ENCODE data around the gene NSUN7. TPM values are rescaled to one million over a fixed set of nuclear protein-coding genes. Genes with fewer than 3 reads are reported as not detected.

The NSUN7 gene
- polyA plus RNA-seq, 1 donor (not counting 4 experiments of a cell fraction or from before 2014, with no cell fraction given): 0.03 TPM

DNA sequence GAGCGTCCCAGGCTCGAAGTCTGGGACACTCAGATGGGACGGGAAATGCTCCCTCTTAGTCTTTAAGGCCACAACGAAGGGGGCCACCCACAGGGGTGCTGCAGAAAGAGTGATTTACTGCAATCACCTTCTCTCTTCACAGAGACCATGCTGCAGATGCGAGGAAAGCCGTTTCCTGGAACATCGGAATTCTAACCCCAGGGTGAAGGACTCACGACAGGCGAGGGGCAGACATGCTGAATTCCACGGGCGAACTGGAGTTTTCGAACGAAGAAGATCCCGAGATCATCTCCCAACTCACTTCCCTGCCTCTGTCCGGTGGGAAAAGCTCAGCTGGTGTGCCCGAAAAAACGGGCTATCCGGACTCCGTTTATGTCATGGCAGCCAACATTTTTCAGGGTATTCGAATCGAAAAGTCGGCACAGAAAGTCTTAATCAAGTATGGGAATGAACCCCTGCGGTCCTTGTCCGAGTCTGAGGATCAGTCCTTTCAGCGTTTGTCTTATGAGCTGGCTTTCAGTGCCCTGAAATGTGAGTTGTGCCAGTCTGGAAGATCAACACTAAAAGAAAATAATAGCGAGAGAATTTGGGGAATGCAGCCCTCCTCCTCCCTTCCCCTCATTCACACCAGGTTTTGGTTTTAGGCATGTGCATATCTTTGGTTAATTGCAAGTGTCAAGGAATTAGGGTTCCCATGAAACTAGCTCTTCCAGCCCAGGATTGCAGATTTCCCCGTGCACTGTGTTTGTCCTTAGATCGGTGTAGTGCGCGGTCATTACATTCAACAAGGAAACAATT is 905 bp downstream of the NSUN7 start:
- Histone ChIP-seq H3K9ac (ENCODE audit: control insufficient read depth, extremely low read depth, insufficient read depth, low read length) (peak overlapping the region; percentile 33), H3K79me2 (ENCODE audit: control insufficient read depth, insufficient read depth, low read length) (no peaks in the 10 kb centered on the region), H3K36me3 (ENCODE audit: control insufficient read depth in 2 of 2, extremely low read depth in 1 of 2, insufficient read depth in 2 of 2, low read length in 2 of 2) (no peaks in the 10 kb centered on the region), H4K20me1 (ENCODE audit: control insufficient read depth, extremely low read depth, insufficient read depth, low read length) (no peaks in the 10 kb centered on the region), H3K4me3 (ENCODE audit: control insufficient read depth in 2 of 3, extremely low read depth in 1 of 3, insufficient read depth in 2 of 3, low read depth in 1 of 3, low read length in 3 of 3) (peak overlapping the region; percentile 26 to 71 (median 38)), H3K9me3 (ENCODE audit: control insufficient read depth, low read depth, low read length) (no peaks in the 10 kb centered on the region), H3K4me1 (ENCODE audit: control insufficient read depth, extremely low read depth, insufficient read depth, low read length) (peaks cover 6% of the 10 kb centered on the region), H2AFZ (ENCODE audit: control insufficient read depth, low read length) (peak overlapping the region; percentile 86), H3K27me3 (ENCODE audit: control insufficient read depth, extremely low read depth, insufficient read depth, low read length) (peaks cover 33% of the 10 kb centered on the region), H3K9me1 (ENCODE audit: control insufficient read depth, extremely low read depth, insufficient read depth, low read length) (no peaks in the 10 kb centered on the region), H3K4me2 (ENCODE audit: control insufficient read depth, extremely low read depth, insufficient read depth, low read depth, low read length) (peak overlapping the region; percentile 98), H3K27ac (ENCODE audit: control insufficient read depth, insufficient read depth, low read length) (no peak overlapping the region)
- TF ChIP-seq, protein P1, sequence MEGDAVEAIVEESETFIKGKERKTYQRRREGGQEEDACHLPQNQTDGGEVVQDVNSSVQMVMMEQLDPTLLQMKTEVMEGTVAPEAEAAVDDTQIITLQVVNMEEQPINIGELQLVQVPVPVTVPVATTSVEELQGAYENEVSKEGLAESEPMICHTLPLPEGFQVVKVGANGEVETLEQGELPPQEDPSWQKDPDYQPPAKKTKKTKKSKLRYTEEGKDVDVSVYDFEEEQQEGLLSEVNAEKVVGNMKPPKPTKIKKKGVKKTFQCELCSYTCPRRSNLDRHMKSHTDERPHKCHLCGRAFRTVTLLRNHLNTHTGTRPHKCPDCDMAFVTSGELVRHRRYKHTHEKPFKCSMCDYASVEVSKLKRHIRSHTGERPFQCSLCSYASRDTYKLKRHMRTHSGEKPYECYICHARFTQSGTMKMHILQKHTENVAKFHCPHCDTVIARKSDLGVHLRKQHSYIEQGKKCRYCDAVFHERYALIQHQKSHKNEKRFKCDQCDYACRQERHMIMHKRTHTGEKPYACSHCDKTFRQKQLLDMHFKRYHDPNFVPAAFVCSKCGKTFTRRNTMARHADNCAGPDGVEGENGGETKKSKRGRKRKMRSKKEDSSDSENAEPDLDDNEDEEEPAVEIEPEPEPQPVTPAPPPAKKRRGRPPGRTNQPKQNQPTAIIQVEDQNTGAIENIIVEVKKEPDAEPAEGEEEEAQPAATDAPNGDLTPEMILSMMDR (optimal IDR thresholded peaks at IDR 0.05 in 1 of 3, IDR thresholded peaks at IDR 0.05 in 1 of 3, conservative IDR thresholded peaks at IDR 0.05 in 1 of 3; ENCODE audit: extremely low read depth in 1 of 3, insufficient read depth in 2 of 3, low read length in 3 of 3): no peak
- TF ChIP-seq EZH2 (IDR thresholded peaks at IDR 0.05; ENCODE audit: low read length): peak; percentile 86
- FAIRE-seq (peak; percentile 9), DNase-seq (ENCODE audit: low read depth, low spot score) (no peak)
- dilution Hi-C loops (cut with MboI; ENCODE audit: extremely low pct_ligation_motif_present, low sequenced_read_pairs): no loop called here

DNA sequence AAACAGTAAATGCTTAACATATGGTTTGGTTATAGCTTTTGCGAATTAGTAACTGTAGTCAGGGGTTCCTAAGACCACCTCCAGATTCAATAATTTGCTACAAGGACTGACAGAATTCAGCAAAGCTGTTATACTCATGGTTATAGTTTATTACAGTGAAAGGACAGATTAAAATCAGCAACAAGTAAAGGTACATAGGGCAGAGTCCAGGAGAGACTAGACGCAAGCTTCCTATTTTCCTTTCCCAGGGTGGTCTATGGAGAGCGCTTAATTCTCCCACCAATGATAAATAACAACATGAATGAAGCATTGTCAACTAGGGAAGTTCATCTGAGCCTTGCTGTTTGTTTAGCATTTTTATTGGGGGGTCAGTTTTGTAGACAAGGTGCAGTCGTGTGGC is 5.9 kb downstream of the NSUN7 start:
- Histone ChIP-seq H3K27me3 (ENCODE audit: control insufficient read depth, extremely low read depth, insufficient read depth, low read length) (peaks cover 10% of the 10 kb centered on the region), H3K4me3 (ENCODE audit: control insufficient read depth in 2 of 3, extremely low read depth in 1 of 3, insufficient read depth in 2 of 3, low read depth in 1 of 3, low read length in 3 of 3) (no peak overlapping the region), H3K79me2 (ENCODE audit: control insufficient read depth, insufficient read depth, low read length) (no peaks in the 10 kb centered on the region), H3K36me3 (ENCODE audit: control insufficient read depth in 2 of 2, extremely low read depth in 1 of 2, insufficient read depth in 2 of 2, low read length in 2 of 2) (no peaks in the 10 kb centered on the region), H3K27ac (ENCODE audit: control insufficient read depth, insufficient read depth, low read length) (no peak overlapping the region), H3K9me1 (ENCODE audit: control insufficient read depth, extremely low read depth, insufficient read depth, low read length) (no peaks in the 10 kb centered on the region), H3K9ac (ENCODE audit: control insufficient read depth, extremely low read depth, insufficient read depth, low read length) (no peak overlapping the region), H3K4me2 (ENCODE audit: control insufficient read depth, extremely low read depth, insufficient read depth, low read depth, low read length) (no peak overlapping the region), H3K9me3 (ENCODE audit: control insufficient read depth, low read depth, low read length) (no peaks in the 10 kb centered on the region), H3K4me1 (ENCODE audit: control insufficient read depth, extremely low read depth, insufficient read depth, low read length) (peaks cover 2% of the 10 kb centered on the region), H4K20me1 (ENCODE audit: control insufficient read depth, extremely low read depth, insufficient read depth, low read length) (no peaks in the 10 kb centered on the region), H2AFZ (ENCODE audit: control insufficient read depth, low read length) (no peak overlapping the region)
- dilution Hi-C loops (cut with MboI; ENCODE audit: extremely low pct_ligation_motif_present, low sequenced_read_pairs): no loop called here
- no peak for DNase-seq (ENCODE audit: low read depth, low spot score)
- no peak for TF ChIP-seq EZH2 (IDR thresholded peaks at IDR 0.05; ENCODE audit: low read length)
- TF ChIP-seq, protein P1 (optimal IDR thresholded peaks at IDR 0.05 in 1 of 3, IDR thresholded peaks at IDR 0.05 in 1 of 3, conservative IDR thresholded peaks at IDR 0.05 in 1 of 3; ENCODE audit: extremely low read depth in 1 of 3, insufficient read depth in 2 of 3, low read length in 3 of 3): no peak
- no peak for FAIRE-seq

Data from keratinocyte (primary cell).